CD4-positive, alpha-beta T cell treated with Interleukin-10 for 1 hour (primary cell): Measurements from ENCODE around the gene VWDE.

Experiments used
- DNase-seq: peaks from one replicate; pipeline ENCODE4 v3.0.0-alpha.2; 2020

Gene VWDE

DNA sequence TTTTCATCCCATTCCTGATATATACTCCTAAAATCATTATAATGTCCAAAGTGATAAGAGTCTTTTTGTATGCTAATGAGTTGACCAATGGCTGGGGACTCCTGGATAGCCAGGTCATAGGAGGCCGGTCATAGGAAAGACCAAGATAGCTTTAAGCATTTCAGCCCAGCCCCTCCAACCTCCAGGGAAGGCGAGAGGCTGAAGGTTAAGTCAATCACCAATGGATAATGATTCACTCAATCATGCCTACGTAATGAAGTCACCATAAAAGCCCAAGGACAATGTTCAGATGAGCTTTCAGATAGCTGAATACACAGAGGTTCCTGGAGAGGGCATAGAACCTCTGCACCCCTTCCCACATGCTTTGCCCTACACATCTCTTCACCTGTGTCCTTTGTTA, 75.7 kb downstream of the VWDE start:
- DNase-seq, result no peak

DNA sequence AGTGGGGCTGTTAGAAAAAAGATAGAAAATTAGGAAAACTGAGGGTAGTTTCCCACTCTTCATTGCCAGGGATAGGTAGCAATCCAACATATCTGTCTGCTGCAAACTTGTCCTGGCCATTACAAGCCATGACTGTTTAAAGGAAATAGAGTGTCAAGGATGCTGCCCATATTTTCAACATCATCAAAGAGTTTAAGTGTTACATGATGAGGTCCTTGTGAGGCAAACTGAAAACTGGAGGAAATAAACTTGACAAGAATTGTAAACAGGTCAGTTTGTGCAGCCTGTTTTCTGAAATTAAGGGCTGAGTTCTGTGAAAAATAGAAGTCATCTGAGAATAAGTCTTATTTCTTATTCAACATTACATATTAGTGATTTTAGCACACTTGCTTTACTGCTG, 78.0 kb downstream of the VWDE start:
- no peak for DNase-seq

GRCh38 chr7:12323415-12323814, 80.2 kb downstream of the VWDE start:
- DNase-seq, result no peak

- DNase-seq, result no peak
Observed at GRCh38 chr7:12322903-12323300, 80.8 kb downstream of the VWDE start.

DNA sequence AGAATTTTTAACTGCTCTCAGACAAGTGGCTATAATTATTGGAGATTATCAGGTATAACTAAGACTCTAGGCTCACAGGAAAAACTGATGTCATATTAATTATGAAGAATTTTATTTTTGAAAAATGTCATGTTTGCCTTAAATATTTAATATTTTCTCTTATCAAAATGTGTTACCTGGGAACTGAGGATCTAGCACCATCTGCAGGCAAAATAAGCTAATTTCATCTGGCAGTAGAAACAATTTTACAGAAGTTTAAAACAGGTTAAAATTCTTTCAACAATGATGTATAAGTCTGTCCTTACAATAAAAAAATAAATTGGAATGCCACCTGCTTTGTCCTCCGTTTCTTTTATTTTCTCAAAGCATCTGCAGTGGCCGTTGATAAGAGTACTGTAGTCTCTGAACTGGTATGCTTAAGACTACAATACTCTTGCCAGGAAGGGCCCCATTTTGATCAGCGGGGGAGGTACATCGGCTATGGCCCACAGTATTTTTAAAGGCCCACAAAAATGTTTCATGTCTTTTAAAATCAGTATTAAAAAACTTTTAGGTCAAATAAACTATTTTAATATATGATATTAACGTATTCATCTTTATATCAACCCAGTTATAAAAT, 81.3 kb downstream of the VWDE start:
- DNase-seq, result peak; percentile 49

DNA sequence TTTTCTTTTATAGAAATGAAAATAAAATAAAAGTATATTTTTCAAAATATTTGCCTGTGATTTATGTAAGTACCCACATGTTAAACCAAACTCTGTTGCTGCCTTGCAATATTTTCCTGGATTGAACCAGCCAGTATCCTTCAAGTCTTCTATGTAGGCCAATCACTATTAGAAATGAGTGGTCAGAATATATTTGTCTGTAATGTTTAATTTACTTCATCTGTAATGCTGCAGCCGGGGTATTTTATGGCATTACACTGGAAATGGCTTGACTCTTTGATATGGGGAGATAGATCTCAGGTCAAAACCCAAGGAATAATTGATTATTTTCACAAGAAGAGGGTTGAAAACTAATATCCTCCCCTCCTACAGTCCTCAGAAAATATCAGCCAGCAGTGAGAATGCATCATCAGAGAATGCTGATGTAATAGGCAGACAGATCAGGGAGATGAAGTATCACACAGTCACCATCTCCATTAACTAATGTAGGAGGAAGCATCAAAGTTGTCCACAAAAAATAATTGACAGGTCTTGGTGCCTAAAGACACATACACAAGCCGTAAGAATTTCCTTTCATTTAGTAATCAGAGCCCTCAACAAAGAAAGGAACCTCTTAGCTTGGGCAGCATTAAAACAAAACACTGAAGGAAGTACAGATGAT, 82.5 kb downstream of the VWDE start:
- no peak for DNase-seq

DNA sequence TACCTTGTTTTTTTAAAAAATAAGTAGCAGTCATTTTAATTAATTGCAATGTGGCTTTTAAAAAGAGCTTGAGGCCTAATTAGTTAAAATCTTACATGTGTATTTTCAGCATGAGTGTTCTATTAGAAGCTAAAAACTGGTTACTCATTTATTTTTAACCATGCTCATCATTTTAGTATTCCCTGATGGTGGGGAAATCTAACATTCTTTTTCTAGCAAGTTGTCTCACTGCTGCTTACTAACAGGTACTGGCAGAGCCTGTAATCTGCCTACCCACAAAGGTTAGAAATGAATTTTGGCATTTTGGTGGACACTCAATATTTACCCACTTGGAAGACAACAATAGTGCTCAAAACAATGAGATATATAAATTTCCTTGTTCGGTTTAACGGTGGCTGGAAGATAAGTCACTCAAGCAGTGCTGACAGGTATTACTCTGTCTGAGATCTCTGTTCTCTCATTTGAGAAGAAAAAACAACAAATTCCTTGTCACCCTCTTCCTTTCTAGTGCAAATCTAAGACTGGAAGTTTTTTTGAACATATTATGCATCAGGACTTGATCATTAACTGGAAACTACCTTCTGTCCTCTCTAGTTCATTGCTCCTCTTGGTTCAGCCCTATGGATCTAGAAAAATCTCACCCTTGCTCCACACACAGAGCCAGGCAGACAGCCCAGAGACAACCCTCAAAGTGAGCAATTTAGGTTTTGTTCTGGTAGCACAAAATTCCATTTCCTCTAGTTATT, 83.3 kb downstream of the VWDE start:
- no peak for DNase-seq

- no peak for DNase-seq
Observed at GRCh38 chr7:12317675-12318074, 86.0 kb downstream of the VWDE start.

DNA sequence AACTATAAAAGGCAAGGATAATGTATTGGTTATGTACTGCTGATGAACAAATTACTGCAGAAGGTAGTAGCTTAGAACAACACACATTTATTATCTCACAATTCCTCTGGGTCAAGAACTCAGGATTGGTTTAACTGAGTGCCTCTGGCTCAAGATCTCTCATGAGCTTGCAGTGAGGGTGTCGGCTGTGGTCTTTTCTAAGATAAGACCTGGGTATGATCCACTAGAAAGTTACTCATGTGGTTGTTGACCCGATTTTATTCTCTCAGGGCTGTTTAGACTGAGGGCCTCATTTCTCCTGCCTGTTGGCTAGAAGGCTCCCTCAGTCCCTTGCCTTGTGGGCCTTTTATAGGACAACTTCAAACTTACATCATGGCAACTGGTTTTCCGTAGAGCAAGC, 86.7 kb downstream of the VWDE start:
- DNase-seq, result no peak

- DNase-seq, result no peak
Observed at GRCh38 chr7:12315049-12315448, 88.6 kb downstream of the VWDE start.

DNA sequence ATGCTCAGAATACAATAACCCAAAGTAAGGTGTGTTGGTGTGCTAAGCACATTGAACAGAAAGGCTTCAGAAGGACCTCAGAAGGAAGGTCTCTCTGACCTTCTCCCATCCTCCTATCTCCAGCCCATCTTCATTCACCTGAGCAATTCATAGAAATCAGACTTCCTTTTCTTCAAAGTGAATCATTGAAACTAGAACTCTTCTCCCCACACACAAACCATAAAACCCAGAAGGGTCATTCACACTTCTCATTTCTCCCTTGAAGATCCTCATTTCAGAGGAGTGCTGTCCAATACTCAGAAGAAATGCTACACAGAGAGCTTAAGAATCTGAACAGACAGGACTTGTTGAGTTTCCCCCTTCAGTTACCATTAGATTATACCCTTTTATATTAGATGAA, 89.5 kb downstream of the VWDE start:
- no peak for DNase-seq

DNA sequence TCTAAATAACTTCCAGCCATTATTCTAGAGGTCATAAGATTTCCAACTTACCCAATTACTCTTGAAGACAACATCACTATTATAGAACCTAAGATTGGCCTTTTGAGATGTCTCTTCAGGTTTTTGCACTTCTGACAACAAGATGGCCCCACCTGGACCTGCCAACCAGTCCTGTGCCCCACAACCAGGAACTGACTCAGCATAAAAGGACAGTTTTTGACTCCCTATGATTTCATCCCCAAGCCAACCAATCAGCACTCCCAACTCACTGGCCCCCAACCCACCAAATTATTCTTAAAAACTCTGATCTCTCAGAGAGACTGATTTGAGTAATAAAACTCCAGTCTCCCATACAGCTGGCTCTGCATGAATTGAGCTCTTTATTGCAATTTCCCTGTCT, 98.2 kb downstream of the VWDE start:
- no peak for DNase-seq

DNA sequence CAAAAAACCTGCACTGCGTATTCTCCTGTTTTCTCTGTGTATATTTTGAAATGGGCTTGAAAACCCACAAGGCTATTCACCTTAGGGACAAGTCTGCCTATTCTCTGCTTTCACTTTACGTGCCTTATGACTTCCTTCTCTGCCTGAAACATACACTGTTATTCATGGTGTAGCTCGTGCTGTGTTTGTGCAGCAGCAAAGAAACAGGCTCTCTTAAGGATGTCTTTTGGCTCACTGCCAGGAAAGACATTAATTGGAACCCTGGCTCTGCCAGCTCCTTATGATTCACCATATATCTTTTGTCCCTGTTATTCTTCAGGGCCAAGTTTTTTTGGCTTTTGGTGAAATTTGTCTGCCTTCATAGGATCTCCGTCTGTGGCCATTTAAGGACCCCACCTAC, 100.2 kb downstream of the VWDE start:
- no peak for DNase-seq

- no peak for DNase-seq
Observed at GRCh38 chr7:12303062-12303461, 100.6 kb downstream of the VWDE start.

- no peak for DNase-seq
Observed at GRCh38 chr7:12300415-12300814, 103.2 kb downstream of the VWDE start.

GRCh38 chr7:12299367-12299766, 104.3 kb downstream of the VWDE start:
- DNase-seq, result no peak

DNA sequence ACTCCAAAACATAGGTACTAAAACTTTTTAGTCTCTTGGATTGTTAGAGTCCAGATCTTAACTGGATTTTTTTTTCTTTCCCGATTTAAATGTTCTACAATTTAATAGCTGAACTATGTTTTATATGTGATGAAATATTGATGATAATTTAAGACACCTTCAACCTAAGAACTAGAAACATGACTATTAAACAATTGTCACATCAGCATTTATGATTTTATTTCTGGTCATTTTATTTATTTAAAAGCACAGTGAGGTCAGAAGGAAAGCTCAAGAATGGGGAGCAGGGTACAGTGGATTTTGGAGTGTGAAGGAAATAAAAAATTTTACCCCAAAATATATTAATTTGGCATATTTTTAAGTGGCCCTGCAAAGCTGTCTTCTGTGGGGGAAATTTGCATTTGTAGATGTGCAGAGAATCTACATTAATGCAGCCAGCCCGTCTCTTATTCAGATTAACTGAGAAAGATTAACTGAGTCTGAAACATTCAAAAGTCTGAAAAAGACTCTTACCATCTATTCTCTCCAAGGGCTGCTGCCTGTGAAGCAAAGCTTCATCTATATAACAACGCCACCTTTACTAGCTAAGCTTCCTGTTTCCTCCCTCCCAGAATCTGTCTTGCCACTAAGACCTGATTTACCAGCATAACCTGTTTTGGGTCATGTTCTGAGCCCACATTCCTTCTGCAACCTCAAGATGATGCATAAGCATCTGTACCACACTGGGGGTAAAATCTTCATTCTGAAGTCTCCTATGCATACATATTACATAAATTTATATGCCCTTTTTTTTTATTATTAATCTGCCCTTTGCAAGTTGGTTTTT, 106.2 kb downstream of the VWDE start:
- DNase-seq, result no peak

- no peak for DNase-seq
Observed at GRCh38 chr7:12296051-12296570, 107.6 kb downstream of the VWDE start.

- no peak for DNase-seq
Observed at GRCh38 chr7:12294701-12295100, 109.0 kb downstream of the VWDE start.

DNA sequence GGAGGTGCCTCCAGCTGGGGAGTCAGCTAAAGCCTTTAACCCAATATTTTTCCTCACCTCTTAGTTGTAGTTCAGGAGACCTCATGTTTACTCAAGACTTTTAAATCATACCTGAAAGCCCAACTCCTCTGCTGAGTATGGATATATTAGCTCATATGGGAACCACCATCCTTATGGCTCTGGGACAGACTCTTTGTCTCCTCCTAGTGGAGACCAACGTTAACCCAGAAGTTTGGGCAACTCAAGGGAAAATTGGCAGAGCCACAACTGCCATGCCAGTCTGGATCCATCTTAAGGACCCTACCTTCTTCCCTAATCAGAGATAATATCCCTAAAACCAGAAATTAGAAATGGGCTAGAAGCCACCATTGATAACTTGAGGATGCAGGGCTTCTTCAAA, 111.8 kb downstream of the VWDE start:
- DNase-seq, result peak; percentile 17

- DNase-seq, result no peak
Observed at GRCh38 chr7:12290761-12291160, 112.9 kb downstream of the VWDE start.

DNA sequence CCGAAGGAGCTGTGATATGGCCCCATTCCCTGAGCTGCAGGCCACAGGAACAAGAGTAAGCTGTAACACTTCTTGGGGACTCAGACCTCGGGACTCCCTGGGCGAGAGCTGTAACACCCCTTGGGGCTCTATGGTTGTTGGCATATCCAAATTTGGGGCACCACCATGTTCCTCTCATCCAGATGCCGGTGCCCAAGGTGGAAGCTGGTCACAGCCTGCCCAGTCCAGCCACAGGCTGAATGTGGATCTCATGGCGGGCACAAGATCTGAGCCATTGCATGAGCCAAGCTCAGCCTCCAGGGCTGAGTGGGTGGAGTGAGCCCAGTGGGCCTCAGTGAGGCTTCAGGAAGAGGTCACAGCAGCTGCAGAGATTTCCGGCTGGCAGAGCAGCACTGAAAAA, 113.7 kb downstream of the VWDE start:
- DNase-seq, result no peak

DNA sequence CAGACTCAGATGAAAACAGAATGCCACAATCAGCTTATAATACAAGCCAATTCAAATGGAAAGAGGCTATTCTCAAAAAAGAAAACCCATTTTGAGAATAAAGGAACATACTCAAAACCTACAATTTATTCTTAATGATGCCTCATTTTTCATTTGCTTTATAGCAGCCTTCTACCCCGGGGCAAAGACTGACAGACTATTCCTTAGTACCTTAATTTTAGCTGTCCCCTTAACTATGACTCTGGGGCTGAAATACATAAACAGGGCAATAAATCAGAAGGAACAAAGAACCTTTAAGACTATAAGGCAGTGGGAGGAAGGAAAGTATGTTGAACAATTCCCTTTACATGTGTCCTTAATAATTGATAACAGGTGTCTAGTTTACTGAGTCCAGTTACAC, 115.8 kb downstream of the VWDE start:
- DNase-seq, result no peak
